H9 (cell line): ENCODE measurements around the gene RHBDD3. TPM values are rescaled to one million over a fixed set of nuclear protein-coding genes. Genes with fewer than 3 reads are reported as not detected.
A peak's percentile ranks its signal among the peaks of the same experiment; 100 is the strongest.

ENCODE experiments used
- DNase-seq: peaks from one replicate; pipeline ENCODE4 v3.0.0-alpha.2; 2017
- H2AFZ ChIP-seq: one replicate; pipeline ENCODE4 v1.6.1; 2013; ENCODE audit warnings: mild to moderate bottlenecking, low read length, control low read depth, moderate library complexity
- H2AK5ac ChIP-seq: 2 replicates; pipeline ENCODE4 v1.6.1; 2013; ENCODE audit warnings: low read length, control low read depth, mixed read lengths; ENCODE audit not compliant: insufficient read length
- H2BK120ac ChIP-seq: one replicate; pipeline ENCODE4 v1.6.1; 2013; ENCODE audit warnings: low read depth, mild to moderate bottlenecking, low read length, control low read depth, inconsistent platforms; ENCODE audit not compliant: poor library complexity, severe bottlenecking
- H2BK12ac ChIP-seq: 2 replicates; pipeline ENCODE4 v1.6.1; 2013; ENCODE audit warnings: low read length, control low read depth, mixed read lengths, low read depth; ENCODE audit not compliant: insufficient read length
- H2BK15ac ChIP-seq: 2 replicates; pipeline ENCODE4 v1.6.1; 2013; ENCODE audit warnings: low read depth, low read length, control low read depth
- H2BK20ac ChIP-seq: one replicate; pipeline ENCODE4 v1.6.1; 2013; ENCODE audit warnings: low read depth, mild to moderate bottlenecking, low read length, control low read depth, inconsistent platforms; ENCODE audit not compliant: poor library complexity, severe bottlenecking
- H2BK5ac ChIP-seq: 2 replicates; pipeline ENCODE4 v1.6.1; 2013; ENCODE audit warnings: low read length, control low read depth, mixed read lengths; ENCODE audit not compliant: insufficient read length
- H3K14ac ChIP-seq: 2 replicates; pipeline ENCODE4 v1.6.1; 2013; ENCODE audit warnings: low read length, control low read depth; ENCODE audit not compliant: insufficient read depth
- H3K18ac ChIP-seq: 2 replicates; pipeline ENCODE4 v1.6.1; 2013; ENCODE audit warnings: low read depth, mild to moderate bottlenecking, mixed read lengths, low read length, control low read depth; ENCODE audit not compliant: insufficient read length
- H3K23ac ChIP-seq: 2 replicates; pipeline ENCODE4 v1.6.1; 2013; ENCODE audit warnings: low read length, control low read depth, mixed read lengths, low read depth; ENCODE audit not compliant: insufficient read length
- H3K23me2 ChIP-seq: 2 replicates; pipeline ENCODE4 v1.6.1; 2013; ENCODE audit warnings: low read depth, mild to moderate bottlenecking, mixed read lengths, low read length, control low read depth; ENCODE audit not compliant: insufficient read length, poor library complexity, severe bottlenecking
- H3K27ac ChIP-seq: 2 replicates; pipeline ENCODE4 v1.5.1; 2013; ENCODE audit warnings: low read length, control low read depth, mixed read lengths, low read depth; ENCODE audit not compliant: insufficient read length
- H3K27me3 ChIP-seq: 2 replicates; pipeline ENCODE4 v1.6.1; 2013; ENCODE audit warnings: low read length, control low read depth, inconsistent platforms; ENCODE audit not compliant: insufficient read depth
- H3K4ac ChIP-seq: 2 replicates; pipeline ENCODE4 v1.6.1; 2013; ENCODE audit warnings: low read depth, mild to moderate bottlenecking, control low read depth, inconsistent platforms, low read length, moderate library complexity
- H3K4me1 ChIP-seq: 2 replicates; pipeline ENCODE4 v1.6.1; 2013; ENCODE audit warnings: low read length, control low read depth, inconsistent platforms; ENCODE audit not compliant: insufficient read depth
- H3K4me2 ChIP-seq: 2 replicates; pipeline ENCODE4 v1.6.1; 2013; ENCODE audit warnings: low read length, control low read depth, mixed read lengths; ENCODE audit not compliant: insufficient read length, insufficient read depth
- H3K56ac ChIP-seq: 2 replicates; pipeline ENCODE4 v1.6.1; 2013; ENCODE audit warnings: low read depth, mild to moderate bottlenecking, mixed read lengths, low read length, control low read depth; ENCODE audit not compliant: insufficient read length
- H3K79me1 ChIP-seq: 2 replicates; pipeline ENCODE4 v1.6.1; 2013; ENCODE audit warnings: low read depth, mild to moderate bottlenecking, moderate library complexity, low read length, control low read depth, inconsistent platforms; ENCODE audit not compliant: insufficient read depth, poor library complexity, severe bottlenecking
- H3K79me2 ChIP-seq: 2 replicates; pipeline ENCODE4 v1.6.1; 2013; ENCODE audit warnings: low read length, control low read depth, inconsistent platforms; ENCODE audit not compliant: insufficient read depth
- H3K9ac ChIP-seq: 2 replicates; pipeline ENCODE4 v1.6.1; 2013; ENCODE audit warnings: low read length, control low read depth, mixed read lengths; ENCODE audit not compliant: insufficient read length; ENCODE audit errors: extremely low read depth
- H3K9me3 ChIP-seq: one replicate; pipeline ENCODE4 v1.6.1; 2013; ENCODE audit warnings: low read depth, low read length, inconsistent platforms; ENCODE audit not compliant: control insufficient read depth
- H3T11ph ChIP-seq: one replicate; pipeline ENCODE4 v1.6.1; 2013; ENCODE audit warnings: mild to moderate bottlenecking, low read length, control low read depth, inconsistent platforms
- H4K20me1 ChIP-seq: one replicate; pipeline ENCODE4 v1.6.1; 2013; ENCODE audit not compliant: control insufficient read depth, insufficient read length, insufficient read depth
- H4K5ac ChIP-seq: 2 replicates; pipeline ENCODE4 v1.6.1; 2013; ENCODE audit warnings: low read depth, mild to moderate bottlenecking, mixed read lengths, low read length, control low read depth; ENCODE audit not compliant: insufficient read length
- H4K8ac ChIP-seq: replicated peaks from 2 replicates; pipeline ENCODE4 v1.6.1; 2013; ENCODE audit warnings: low read length, control low read depth, mixed read lengths, low read depth; ENCODE audit not compliant: insufficient read length
- H4K91ac ChIP-seq: 2 replicates; pipeline ENCODE4 v1.6.1; 2013; ENCODE audit warnings: low read depth, mild to moderate bottlenecking, moderate library complexity, mixed read lengths, low read length, control low read depth; ENCODE audit not compliant: insufficient read length
- H3K27ac Mint-ChIP-seq, 3 experiments: 2 replicates in 2 of 3; 3 replicates in 1 of 3; pipeline ENCODE4 v1.8.0; 2020 to 2021; ENCODE audit warnings: mixed read lengths in 3 of 3, mild to moderate bottlenecking in 1 of 3, moderate library complexity in 1 of 3
- H3K27me3 Mint-ChIP-seq: 2 replicates; pipeline ENCODE4 v1.8.0; 2021; ENCODE audit warnings: low read depth, mild to moderate bottlenecking, moderate library complexity, mixed read lengths
- H3K36me3 Mint-ChIP-seq, 3 experiments: 2 replicates in 2 of 3; 3 replicates in 1 of 3; pipeline ENCODE4 v1.8.0; 2020 to 2021; ENCODE audit warnings: low read depth in 3 of 3, mixed read lengths in 3 of 3; ENCODE audit not compliant: insufficient read depth in 1 of 3
- H3K4me1 Mint-ChIP-seq, 2 experiments: 2 replicates each; pipeline ENCODE4 v1.8.0; 2020; ENCODE audit warnings: mixed read lengths in 2 of 2
- H3K4me3 Mint-ChIP-seq, 2 experiments: 2 replicates in 1 of 2; 3 replicates in 1 of 2; pipeline ENCODE4 v1.8.0; 2020 to 2021; ENCODE audit warnings: mild to moderate bottlenecking in 2 of 2, mixed read lengths in 2 of 2, moderate library complexity in 1 of 2
- H3K9me3 Mint-ChIP-seq, 2 experiments: 2 replicates in 1 of 2; 3 replicates in 1 of 2; pipeline ENCODE4 v1.8.0; 2020; ENCODE audit warnings: mild to moderate bottlenecking in 2 of 2, mixed read lengths in 2 of 2, moderate library complexity in 1 of 2
- WGBS: extraction: QIAGEN DNeasy Blood & Tissue Kit; methylation state at CpG from one replicate; pipeline ENCODE4 v1.1.7; 2013; ENCODE audit warnings: missing lambda C conversion rate, low lambda C conversion rate, mixed read lengths; ENCODE audit not compliant: insufficient read length; ENCODE audit errors: extremely low coverage; 5-methylcytosine and 5-hydroxymethylcytosine counted together
- long read RNA-seq: library from polyadenylated mRNA; unstranded; transcript quantifications from one replicate; pipeline ENCODE4 v2.0.0, GENCODE V29; 2020
- total RNA-seq: library from RNA; stranded (reverse); gene quantifications from 2 replicates; pipeline ENCODE4 v1.2.1, GENCODE V29; 2021
- TF ChIP-seq, protein P1 (sequence below): fragments of 200-600 bp; sonication (generic); conservative IDR thresholded peaks from 3 replicates; pipeline ENCODE4 v1.8.0; 2021; ENCODE audit warnings: antibody characterized with exemption, mild to moderate bottlenecking

The RHBDD3 gene
- 92.9 and 99.7 TPM in 2 replicates for total RNA-seq
- long read RNA-seq, transcript RHBDD3-206 (3 exons, 999 nt), result minor isoform, 105 of 565 reads
- long read RNA-seq, transcript RHBDD3-201 (7 exons, 1,794 nt), result major isoform, 255 of 565 reads
- long read RNA-seq, partial matches to known transcripts, result 62 of 565 reads
- long read RNA-seq, other reads (novel, unspliced or antisense), result 143 of 565 reads

DNA sequence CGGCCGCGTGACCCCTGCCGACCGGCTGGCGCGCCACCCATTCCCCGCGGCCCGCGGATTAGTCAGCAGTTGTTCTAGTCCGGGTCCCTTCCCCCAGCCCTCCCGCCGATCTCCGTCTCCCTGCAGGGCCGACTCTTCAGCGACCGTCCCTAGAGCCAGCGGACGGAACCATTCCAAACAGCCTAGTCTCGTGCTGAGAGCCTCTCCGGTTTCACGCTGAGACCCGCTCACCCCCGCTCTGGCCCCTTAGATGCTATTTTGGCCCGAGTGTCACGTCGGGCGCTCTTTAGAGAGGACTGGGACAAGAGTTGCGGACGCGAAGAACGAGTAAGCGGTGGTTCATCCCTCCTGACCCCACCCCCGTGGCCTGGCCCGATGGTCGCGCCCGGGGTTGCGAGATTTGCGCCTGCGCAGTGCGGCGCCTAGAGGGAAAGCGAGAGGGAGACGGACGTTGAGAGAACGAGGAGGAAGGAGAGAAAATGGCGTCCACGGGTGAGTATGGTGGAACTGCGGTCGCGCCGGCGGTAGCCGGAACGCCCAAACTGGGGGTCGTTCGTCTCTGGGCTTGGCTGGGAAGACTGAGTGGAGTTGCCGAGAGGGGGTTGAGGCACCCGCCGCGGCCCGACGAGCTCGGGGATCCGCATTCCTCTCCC, at the start of gene RHBDD3, which contains the start of gene EWSR1:
Gene RHBDD3 (minus strand): TSS at position 124 of the 653 bp plus-strand sequence. CDS start 2,355 bp downstream, outside the sequence.
Gene EWSR1 (plus strand): TSS at position 411 of the 653 bp plus-strand sequence. CDS start 69 bp downstream, at position 480.
- H3K23ac ChIP-seq, result no peak within 1 kb of the TSS
- H3K4me2 ChIP-seq, result peak within 1 kb of the TSS; percentile 92
- peak within 1 kb of the TSS; percentile 72 for H4K91ac ChIP-seq
- no peak within 1 kb of the TSS for H2BK20ac ChIP-seq
- peak within 1 kb of the TSS; percentile 100 for H3K14ac ChIP-seq
- peak within 1 kb of the TSS; percentile 85 for H3K56ac ChIP-seq
- H2BK12ac ChIP-seq, result peak within 1 kb of the TSS; percentile 99
- peak within 1 kb of the TSS; percentile 91 for H3T11ph ChIP-seq
- H2AFZ ChIP-seq, result peak within 1 kb of the TSS; percentile 92
- no peaks in the 10 kb centered on the region for H3K27me3 ChIP-seq
- peaks cover 46% of the 10 kb centered on the region for H3K79me2 ChIP-seq
- Mint-ChIP-seq H3K4me3 (peak within 1 kb of the TSS; percentile 92 to 93), H3K27me3 (no peaks in the 10 kb centered on the region), H3K36me3 (peaks cover 45 to 69% (median 60%) of the 10 kb centered on the region in 3 experiments; a peak in 6 of 7 replicates), H3K27ac (peak within 1 kb of the TSS; percentile 100), H3K9me3 (peaks cover 0 to 4% of the 10 kb centered on the region in 2 experiments; a peak in 2 of 5 replicates), H3K4me1 (peaks cover 38 to 43% of the 10 kb centered on the region in 2 experiments)
- no peak within 1 kb of the TSS for H2AK5ac ChIP-seq
- peak within 1 kb of the TSS; percentile 99 for H3K9ac ChIP-seq
- H2BK120ac ChIP-seq, result peak within 1 kb of the TSS; percentile 99
- peak within 1 kb of the TSS; percentile 93 for H2BK5ac ChIP-seq
- peak within 1 kb of the TSS; percentile 9; the same call in 1 of the 2 replicates for H2BK15ac ChIP-seq
- H4K20me1 ChIP-seq, result no peaks in the 10 kb centered on the region
- H4K5ac ChIP-seq, result peak within 1 kb of the TSS; percentile 65
- H3K9me3 ChIP-seq, result no peaks in the 10 kb centered on the region
- no peak within 1 kb of the TSS for H4K8ac ChIP-seq
- peak within 1 kb of the TSS; percentile 100 for H3K18ac ChIP-seq
- H3K4me1 ChIP-seq, result peaks cover 8% of the 10 kb centered on the region
- DNase-seq, result peak; percentile 93
- H3K79me1 ChIP-seq, result no peaks in the 10 kb centered on the region
- H3K23me2 ChIP-seq, result peaks cover 23% of the 10 kb centered on the region
- no CpG with 5 or more reads among the region's 67 CpGs for WGBS
- H3K4ac ChIP-seq, result peak within 1 kb of the TSS; percentile 64; the same call in 1 of the 2 replicates
- peak within 1 kb of the TSS; percentile 72 for H3K27ac ChIP-seq
- TF ChIP-seq, protein P1, sequence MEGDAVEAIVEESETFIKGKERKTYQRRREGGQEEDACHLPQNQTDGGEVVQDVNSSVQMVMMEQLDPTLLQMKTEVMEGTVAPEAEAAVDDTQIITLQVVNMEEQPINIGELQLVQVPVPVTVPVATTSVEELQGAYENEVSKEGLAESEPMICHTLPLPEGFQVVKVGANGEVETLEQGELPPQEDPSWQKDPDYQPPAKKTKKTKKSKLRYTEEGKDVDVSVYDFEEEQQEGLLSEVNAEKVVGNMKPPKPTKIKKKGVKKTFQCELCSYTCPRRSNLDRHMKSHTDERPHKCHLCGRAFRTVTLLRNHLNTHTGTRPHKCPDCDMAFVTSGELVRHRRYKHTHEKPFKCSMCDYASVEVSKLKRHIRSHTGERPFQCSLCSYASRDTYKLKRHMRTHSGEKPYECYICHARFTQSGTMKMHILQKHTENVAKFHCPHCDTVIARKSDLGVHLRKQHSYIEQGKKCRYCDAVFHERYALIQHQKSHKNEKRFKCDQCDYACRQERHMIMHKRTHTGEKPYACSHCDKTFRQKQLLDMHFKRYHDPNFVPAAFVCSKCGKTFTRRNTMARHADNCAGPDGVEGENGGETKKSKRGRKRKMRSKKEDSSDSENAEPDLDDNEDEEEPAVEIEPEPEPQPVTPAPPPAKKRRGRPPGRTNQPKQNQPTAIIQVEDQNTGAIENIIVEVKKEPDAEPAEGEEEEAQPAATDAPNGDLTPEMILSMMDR, result no peak
